Measurements from ENCODE around the gene JAKMIP2.

GRCh38 chr5:147731431-147732290 is 50.9 kb downstream of the JAKMIP2 start:
- TF ChIP-seq, protein P1, sequence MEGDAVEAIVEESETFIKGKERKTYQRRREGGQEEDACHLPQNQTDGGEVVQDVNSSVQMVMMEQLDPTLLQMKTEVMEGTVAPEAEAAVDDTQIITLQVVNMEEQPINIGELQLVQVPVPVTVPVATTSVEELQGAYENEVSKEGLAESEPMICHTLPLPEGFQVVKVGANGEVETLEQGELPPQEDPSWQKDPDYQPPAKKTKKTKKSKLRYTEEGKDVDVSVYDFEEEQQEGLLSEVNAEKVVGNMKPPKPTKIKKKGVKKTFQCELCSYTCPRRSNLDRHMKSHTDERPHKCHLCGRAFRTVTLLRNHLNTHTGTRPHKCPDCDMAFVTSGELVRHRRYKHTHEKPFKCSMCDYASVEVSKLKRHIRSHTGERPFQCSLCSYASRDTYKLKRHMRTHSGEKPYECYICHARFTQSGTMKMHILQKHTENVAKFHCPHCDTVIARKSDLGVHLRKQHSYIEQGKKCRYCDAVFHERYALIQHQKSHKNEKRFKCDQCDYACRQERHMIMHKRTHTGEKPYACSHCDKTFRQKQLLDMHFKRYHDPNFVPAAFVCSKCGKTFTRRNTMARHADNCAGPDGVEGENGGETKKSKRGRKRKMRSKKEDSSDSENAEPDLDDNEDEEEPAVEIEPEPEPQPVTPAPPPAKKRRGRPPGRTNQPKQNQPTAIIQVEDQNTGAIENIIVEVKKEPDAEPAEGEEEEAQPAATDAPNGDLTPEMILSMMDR (tag by site-specific recombination; IDR thresholded peaks at IDR 0.05): no peak
- TF ChIP-seq ZNF785 (tag by site-specific recombination; IDR thresholded peaks at IDR 0.05) (no peak), ZNF510 (tag by site-specific recombination; IDR thresholded peaks at IDR 0.05; ENCODE audit: insufficient replicate concordance) (no peak), ZNF138 (tag by site-specific recombination; IDR thresholded peaks at IDR 0.05; ENCODE audit: borderline replicate concordance) (no peak)
